Activated CD4-positive, alpha-beta T cell treated with anti-CD3 and anti-CD28 coated beads for 24 hours (primary cell): Measurements from ENCODE around the gene ABHD15.

Experiments
- DNase-seq, 2 donors: peaks; one replicate each; pipeline ENCODE4 v3.0.0-alpha.2; 2020; ENCODE audit warnings: low read depth in 2 of 2

ABHD15 gene

GRCh38 chr17:29566473-29567303, at the start of gene ABHD15:
TSS of gene ABHD15 (minus strand) at chr17:29567037. CDS start at chr17:29566966, 71 bp downstream.
- no peak for DNase-seq

GRCh38 chr17:29615492-29616299, 48.9 kb upstream of the ABHD15 start:
- peak; percentile 71 to 78 for DNase-seq

- DNase-seq: no peak
Measured at GRCh38 chr17:29615048-29615385, 48.2 kb upstream of the ABHD15 start.

GRCh38 chr17:29614349-29615047, 47.7 kb upstream of the ABHD15 start:
- DNase-seq: no peak

GRCh38 chr17:29613856-29614255, 47.0 kb upstream of the ABHD15 start:
- DNase-seq: no peak

- DNase-seq: peak; percentile 94 to 97
Measured at GRCh38 chr17:29613352-29613837, 46.6 kb upstream of the ABHD15 start.

GRCh38 chr17:29612404-29613280, 45.8 kb upstream of the ABHD15 start:
- DNase-seq: no peak

- DNase-seq: no peak
Measured at GRCh38 chr17:29612094-29612403, 45.2 kb upstream of the ABHD15 start.

GRCh38 chr17:29611351-29612093, 44.7 kb upstream of the ABHD15 start:
- no peak for DNase-seq

- DNase-seq: no peak
Measured at GRCh38 chr17:29610395-29610794, 43.6 kb upstream of the ABHD15 start.

GRCh38 chr17:29608986-29609385, 42.1 kb upstream of the ABHD15 start:
- DNase-seq: no peak

GRCh38 chr17:29607557-29608195, 40.8 kb upstream of the ABHD15 start:
- no peak for DNase-seq

GRCh38 chr17:29603109-29603674, 36.4 kb upstream of the ABHD15 start:
- DNase-seq: no peak

- no peak for DNase-seq
Measured at GRCh38 chr17:29597361-29598172, 30.7 kb upstream of the ABHD15 start.

GRCh38 chr17:29596811-29597210, 30.0 kb upstream of the ABHD15 start:
- no peak for DNase-seq

- no peak for DNase-seq
Measured at GRCh38 chr17:29595943-29596774, 29.3 kb upstream of the ABHD15 start.

- no peak for DNase-seq
Measured at GRCh38 chr17:29595107-29595942, 28.5 kb upstream of the ABHD15 start.
